CD4-positive, alpha-beta T cell (primary cell): ENCODE data around the gene RABGGTA. TPM values are rescaled to one million over a fixed set of nuclear protein-coding genes. Genes with fewer than 3 reads are reported as not detected.

Experiments
- ATAC-seq: fragments of 200-7000 bp; cut with Tn5 transposase; one replicate; pipeline ENCODE4 v1.10.0; 2022; ENCODE audit warnings: mild to moderate bottlenecking; ENCODE audit not compliant: poor library complexity
- CTCF ChIA-PET: fragments of 350-600 bp; sonication (Branson Sonifier 250); formaldehyde crosslinking; loops from one replicate; lab custom pipeline; 2021; ENCODE audit warnings: antibody characterized with exemption, inconsistent platforms; lab: Charles Lee
- POLR2A ChIA-PET: fragments of 350-600 bp; sonication (Branson Sonifier 250); formaldehyde crosslinking; loops from one replicate; lab custom pipeline; 2021; ENCODE audit warnings: antibody characterized with exemption, inconsistent platforms; lab: Charles Lee
- DNase-seq, 14 experiments: peaks; one replicate each; pipeline ENCODE4 v3.0.0-alpha.2; 2013 to 2020; ENCODE audit warnings: mixed read lengths in 2 of 14
- H3K27ac ChIP-seq, 2 donors: one replicate each; pipeline versions ENCODE4 v1.5.1 to v1.7.0; 2013; ENCODE audit warnings: low read length in 2 of 2, low read depth in 1 of 2, mild to moderate bottlenecking in 1 of 2
- H3K27me3 ChIP-seq, 2 experiments: 1 replicate in 1 of 2; 2 replicates in 1 of 2; pipeline versions ENCODE4 v1.6.1 to v1.7.0; 2013; ENCODE audit warnings: low read length in 2 of 2, control low read depth in 1 of 2, mild to moderate bottlenecking in 1 of 2, moderate library complexity in 1 of 2; ENCODE audit not compliant: insufficient read depth in 2 of 2, control insufficient read depth in 1 of 2
- H3K36me3 ChIP-seq: one replicate; pipeline ENCODE4 v1.6.1; 2013; ENCODE audit warnings: low read length, control low read depth; ENCODE audit not compliant: insufficient read depth
- H3K4me1 ChIP-seq: one replicate; pipeline ENCODE4 v1.6.1; 2013; ENCODE audit warnings: low read length, control low read depth; ENCODE audit not compliant: insufficient read depth
- H3K4me3 ChIP-seq: one replicate; pipeline ENCODE4 v1.5.1; 2013; ENCODE audit warnings: mild to moderate bottlenecking, low read length, moderate library complexity
- H3K9me3 ChIP-seq, 2 experiments: 1 replicate in 1 of 2; 2 replicates in 1 of 2; pipeline versions ENCODE4 v1.6.1 to v1.7.0; 2013; ENCODE audit warnings: low read length in 2 of 2, mild to moderate bottlenecking in 2 of 2, control low read depth in 1 of 2, moderate library complexity in 1 of 2; ENCODE audit not compliant: control insufficient read depth in 1 of 2, insufficient read depth in 1 of 2
- H3K27ac Mint-ChIP-seq: one replicate; pipeline ENCODE4 v1.8.0; 2020; ENCODE audit warnings: mixed read lengths
- H3K27me3 Mint-ChIP-seq: one replicate; pipeline ENCODE4 v1.8.0; 2021; ENCODE audit warnings: mixed read lengths
- H3K36me3 Mint-ChIP-seq: one replicate; pipeline ENCODE4 v1.8.0; 2021; ENCODE audit warnings: low read depth, mixed read lengths
- H3K4me1 Mint-ChIP-seq: one replicate; pipeline ENCODE4 v1.8.0; 2021; ENCODE audit warnings: low read depth, mixed read lengths
- H3K4me3 Mint-ChIP-seq: one replicate; pipeline ENCODE4 v1.8.0; 2020; ENCODE audit warnings: mild to moderate bottlenecking, mixed read lengths
- H3K9me3 Mint-ChIP-seq: one replicate; pipeline ENCODE4 v1.8.0; 2020; ENCODE audit warnings: mixed read lengths
- intact Hi-C, 2 experiments: fragments of 100-400 bp; cut with DNase I in 1 of 2; cut with micrococcal nuclease in 1 of 2; formaldehyde crosslinking; loops; one replicate each; pipeline versions ENCODE4 v1.15.1 to v1.9.0; 2023 to 2025; cut with DNase I, micrococcal nuclease
- total RNA-seq, 174 experiments: library from RNA in 2 of 174; stranded (reverse) in 2 of 174; gene quantifications; one replicate each; pipeline ENCODE4 v1.2.3 and lab custom pipeline; 2021 to 2026
- TF ChIP-seq, protein P1 (sequence below): fragments of 200-600 bp; IDR thresholded peaks from one replicate; pipeline ENCODE4 v1.8.0; 2022; ENCODE audit warnings: antibody characterized with exemption, mild to moderate bottlenecking

The RABGGTA gene
- total RNA-seq, 2 experiments from 2014 or later, result 52.3 to 55.2 TPM

DNA sequence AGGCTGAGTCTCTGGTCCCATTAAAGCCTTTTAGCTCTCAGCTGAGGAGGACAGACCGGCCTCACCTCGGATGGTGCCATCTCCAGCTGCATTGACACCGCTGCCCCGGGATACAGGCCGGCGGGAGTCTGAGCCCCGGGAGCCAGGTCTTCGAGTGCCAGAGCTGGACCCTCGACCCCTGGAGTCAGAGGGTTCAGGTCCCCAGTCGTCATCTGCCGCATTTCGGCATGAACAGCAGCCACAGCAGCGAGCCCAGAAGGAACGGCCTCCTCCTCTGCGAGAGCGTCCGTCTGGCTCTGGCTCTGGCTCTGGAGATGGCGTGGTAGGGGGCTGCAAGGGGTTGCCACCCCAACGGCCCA is 9.4 kb downstream of the RABGGTA start:
- CTCF ChIA-PET, result no interaction called here
- no peaks in the 10 kb centered on the region for H3K4me1 ChIP-seq
- H3K4me3 ChIP-seq, result no peak overlapping the region
- Mint-ChIP-seq H3K9me3 (no peaks in the 10 kb centered on the region), H3K36me3 (peaks cover 63% of the 10 kb centered on the region), H3K27ac (no peak overlapping the region), H3K4me1 (no peaks in the 10 kb centered on the region), H3K4me3 (no peak overlapping the region), H3K27me3 (no peaks in the 10 kb centered on the region)
- H3K9me3 ChIP-seq, result no peaks in the 10 kb centered on the region
- intact Hi-C loops, result no loop called here
- ATAC-seq, result no peak
- H3K27ac ChIP-seq, result no peak overlapping the region
- POLR2A ChIA-PET, result interaction anchor here (1.7 to 2.5 kb wide), 2 partner anchors 9 to 19 kb away, joined by 3 to 9 read pairs; partner anchors contain the start of gene TINF2
- DNase-seq, result no peak
- TF ChIP-seq, protein P1, sequence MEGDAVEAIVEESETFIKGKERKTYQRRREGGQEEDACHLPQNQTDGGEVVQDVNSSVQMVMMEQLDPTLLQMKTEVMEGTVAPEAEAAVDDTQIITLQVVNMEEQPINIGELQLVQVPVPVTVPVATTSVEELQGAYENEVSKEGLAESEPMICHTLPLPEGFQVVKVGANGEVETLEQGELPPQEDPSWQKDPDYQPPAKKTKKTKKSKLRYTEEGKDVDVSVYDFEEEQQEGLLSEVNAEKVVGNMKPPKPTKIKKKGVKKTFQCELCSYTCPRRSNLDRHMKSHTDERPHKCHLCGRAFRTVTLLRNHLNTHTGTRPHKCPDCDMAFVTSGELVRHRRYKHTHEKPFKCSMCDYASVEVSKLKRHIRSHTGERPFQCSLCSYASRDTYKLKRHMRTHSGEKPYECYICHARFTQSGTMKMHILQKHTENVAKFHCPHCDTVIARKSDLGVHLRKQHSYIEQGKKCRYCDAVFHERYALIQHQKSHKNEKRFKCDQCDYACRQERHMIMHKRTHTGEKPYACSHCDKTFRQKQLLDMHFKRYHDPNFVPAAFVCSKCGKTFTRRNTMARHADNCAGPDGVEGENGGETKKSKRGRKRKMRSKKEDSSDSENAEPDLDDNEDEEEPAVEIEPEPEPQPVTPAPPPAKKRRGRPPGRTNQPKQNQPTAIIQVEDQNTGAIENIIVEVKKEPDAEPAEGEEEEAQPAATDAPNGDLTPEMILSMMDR, result no peak
- H3K27me3 ChIP-seq, result no peaks in the 10 kb centered on the region
- peaks cover 36% of the 10 kb centered on the region for H3K36me3 ChIP-seq

DNA sequence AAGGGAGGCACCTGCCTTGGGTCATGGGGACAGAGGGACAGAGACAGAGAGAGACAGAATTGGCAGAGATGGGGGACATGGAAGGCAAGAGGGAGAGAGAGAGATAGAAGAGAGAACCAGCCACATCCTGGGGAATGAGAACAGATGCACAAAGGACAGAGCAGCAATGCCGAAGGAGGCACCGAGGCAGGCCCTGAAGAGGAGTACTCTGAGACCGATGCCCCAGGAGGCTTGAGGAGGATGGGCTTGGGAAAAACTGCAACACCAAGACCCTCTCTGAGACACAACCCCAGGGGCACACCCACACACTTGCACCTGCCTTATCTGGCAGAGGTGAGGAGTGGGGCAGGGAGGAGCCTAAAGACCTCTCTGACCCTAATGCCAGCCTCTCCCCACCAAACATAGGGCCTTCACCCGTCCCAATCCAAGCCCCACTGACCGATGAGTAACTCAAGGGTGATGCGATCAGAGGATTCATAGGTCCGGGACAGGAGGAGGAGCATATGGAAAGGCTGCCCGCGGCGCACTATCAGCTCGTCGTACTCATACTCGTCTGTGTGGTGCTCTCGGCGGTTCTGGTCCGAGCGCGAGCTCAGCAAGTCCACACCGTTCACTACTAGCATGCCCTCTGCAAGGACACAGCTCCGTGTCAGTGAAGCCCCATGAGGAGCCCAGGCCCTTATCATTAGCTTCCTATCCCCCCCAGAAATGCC is 10.0 kb downstream of the RABGGTA start:
- H3K27me3 ChIP-seq, result no peaks in the 10 kb centered on the region
- intact Hi-C loops, result no loop called here
- H3K9me3 ChIP-seq, result no peaks in the 10 kb centered on the region
- no peak for ATAC-seq
- Mint-ChIP-seq H3K36me3 (peaks cover 63% of the 10 kb centered on the region), H3K27ac (no peak overlapping the region), H3K27me3 (no peaks in the 10 kb centered on the region), H3K9me3 (no peaks in the 10 kb centered on the region), H3K4me1 (no peaks in the 10 kb centered on the region), H3K4me3 (no peak overlapping the region)
- peaks cover 31% of the 10 kb centered on the region for H3K36me3 ChIP-seq
- ChIA-PET CTCF (no interaction called here), POLR2A (interaction anchor here (1.7 to 2.5 kb wide), 2 partner anchors 9 to 19 kb away, joined by 3 to 9 read pairs; partner anchors contain the start of gene TINF2)
- TF ChIP-seq, protein P1, result no peak
- no peaks in the 10 kb centered on the region for H3K4me1 ChIP-seq
- no peak for DNase-seq
- H3K4me3 ChIP-seq, result no peak overlapping the region
- H3K27ac ChIP-seq, result no peak overlapping the region

DNA sequence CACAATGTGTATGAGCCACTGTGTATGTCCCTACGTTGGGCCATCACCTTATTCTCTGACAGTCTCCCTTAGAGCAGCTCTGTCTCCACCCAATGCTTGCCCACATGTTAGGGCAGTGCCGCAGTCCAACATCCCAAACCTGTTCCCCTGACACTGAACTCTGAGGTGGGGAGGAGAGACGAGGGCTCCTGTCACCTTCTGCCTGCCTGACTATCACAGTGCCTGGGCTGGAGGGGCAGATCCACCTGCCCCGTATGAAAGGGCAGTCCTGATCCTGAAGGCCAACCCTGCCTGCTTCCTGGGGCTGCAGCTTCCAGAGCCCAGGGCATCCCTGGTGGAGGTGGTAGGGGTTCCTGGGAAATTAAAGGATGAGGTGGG is 10.6 kb downstream of the RABGGTA start:
- POLR2A ChIA-PET, result no interaction called here
- H3K36me3 Mint-ChIP-seq, result peaks cover 58% of the 10 kb centered on the region
- H3K4me1 ChIP-seq, result no peaks in the 10 kb centered on the region
- CTCF ChIA-PET, result no interaction called here
- H3K27ac Mint-ChIP-seq, result no peak overlapping the region
- DNase-seq, result no peak
- H3K27me3 Mint-ChIP-seq, result no peaks in the 10 kb centered on the region
- ATAC-seq, result no peak
- intact Hi-C loops, result no loop called here
- H3K4me3 ChIP-seq, result no peak overlapping the region
- no peaks in the 10 kb centered on the region for H3K9me3 Mint-ChIP-seq
- H3K9me3 ChIP-seq, result no peaks in the 10 kb centered on the region
- TF ChIP-seq, protein P1, result no peak
- peaks cover 28% of the 10 kb centered on the region for H3K36me3 ChIP-seq
- H3K4me3 Mint-ChIP-seq, result no peak overlapping the region
- no peaks in the 10 kb centered on the region for H3K4me1 Mint-ChIP-seq
- H3K27me3 ChIP-seq, result no peaks in the 10 kb centered on the region
- no peak overlapping the region for H3K27ac ChIP-seq
